HUDEP-2 (cell line): ENCODE results near the gene NUFIP2.
"Not testable (repeated sequence)": the region's sequence is repeated elsewhere in the genome, so short reads cannot be mapped to it uniquely, and the experiment has no call there.

ENCODE experiments used
- DNase-seq, 76 experiments: peaks; one replicate each; lab custom pipeline; 2025; ENCODE audit not compliant: unreplicated experiment in 76 of 76; lab: John Stamatoyannopoulos, UW

NUFIP2 gene

GRCh38 chr17:29240477-29240876 lies 53.5 kb downstream of the NUFIP2 start:
- DNase-seq = no peak

DNA sequence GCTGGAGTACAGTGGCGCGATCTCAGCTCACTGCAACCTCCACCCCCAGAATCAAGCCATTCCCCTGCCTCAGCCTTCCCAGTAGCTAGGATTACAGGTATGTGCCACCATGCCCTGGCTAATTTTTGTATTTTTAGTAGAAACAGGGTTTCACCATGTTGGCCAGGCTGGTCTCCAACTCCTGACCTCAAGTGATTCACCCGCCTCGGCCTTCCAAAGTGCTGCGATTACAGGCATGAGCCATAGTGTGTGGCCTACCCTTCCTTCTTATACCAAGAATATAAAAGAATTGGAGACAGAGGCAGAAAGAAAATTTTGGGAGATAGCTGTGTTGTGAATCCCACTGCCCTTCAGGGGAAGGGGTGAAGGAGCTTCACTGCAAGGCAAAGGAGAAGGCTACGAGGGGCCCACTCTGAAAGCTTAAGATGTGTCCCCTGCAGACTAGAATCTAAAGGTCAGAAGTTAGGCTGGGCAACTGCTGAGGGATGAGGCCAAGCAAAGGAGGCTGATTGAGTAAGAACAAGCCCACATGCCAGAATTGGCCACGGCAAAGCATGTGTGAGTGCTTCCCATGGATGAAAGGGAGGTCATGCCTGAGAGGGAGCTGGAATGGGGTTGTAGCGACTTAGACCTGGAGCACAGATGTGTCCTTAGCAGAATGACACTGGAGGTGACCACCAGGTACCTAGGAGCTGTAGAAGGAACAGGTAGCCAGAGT lies 55.7 kb downstream of the NUFIP2 start:
- DNase-seq = no peak

DNA sequence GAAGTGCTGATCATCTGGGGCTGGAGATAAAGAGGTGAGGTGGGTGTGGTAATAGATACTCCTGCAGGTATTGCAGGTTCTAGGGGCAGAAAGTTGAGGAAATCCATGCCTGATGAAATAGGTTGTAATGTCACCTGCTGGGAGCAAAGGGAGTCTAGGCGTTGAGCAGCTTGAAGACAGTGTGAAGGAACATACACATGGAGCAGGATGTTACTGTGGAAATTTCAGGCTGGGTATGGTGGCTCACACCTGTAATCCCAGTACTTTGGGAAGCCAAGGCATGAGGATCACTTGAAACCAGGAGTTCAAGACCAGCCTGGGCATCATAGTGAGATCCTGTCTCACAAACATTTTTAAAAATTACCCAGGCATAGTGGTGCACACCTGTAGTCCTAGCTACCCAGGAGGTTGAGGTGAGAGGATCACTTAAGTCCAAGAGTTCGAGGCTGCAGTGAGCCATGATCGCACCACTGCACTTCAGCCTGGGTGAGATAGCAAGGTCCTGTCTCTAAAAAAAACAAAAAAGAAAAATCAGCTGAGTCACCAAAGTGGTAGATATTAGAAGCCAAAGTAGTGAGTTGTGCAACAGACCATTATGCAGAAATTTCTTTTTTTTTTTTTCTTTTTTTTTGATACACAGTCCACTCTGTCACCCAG lies 56.3 kb downstream of the NUFIP2 start:
- DNase-seq = no peak

- no peak for DNase-seq
Measured at GRCh38 chr17:29235904-29236303, 58.0 kb downstream of the NUFIP2 start.

GRCh38 chr17:29234972-29235371 lies 59.0 kb downstream of the NUFIP2 start:
- not testable (repeated sequence) for DNase-seq

DNA sequence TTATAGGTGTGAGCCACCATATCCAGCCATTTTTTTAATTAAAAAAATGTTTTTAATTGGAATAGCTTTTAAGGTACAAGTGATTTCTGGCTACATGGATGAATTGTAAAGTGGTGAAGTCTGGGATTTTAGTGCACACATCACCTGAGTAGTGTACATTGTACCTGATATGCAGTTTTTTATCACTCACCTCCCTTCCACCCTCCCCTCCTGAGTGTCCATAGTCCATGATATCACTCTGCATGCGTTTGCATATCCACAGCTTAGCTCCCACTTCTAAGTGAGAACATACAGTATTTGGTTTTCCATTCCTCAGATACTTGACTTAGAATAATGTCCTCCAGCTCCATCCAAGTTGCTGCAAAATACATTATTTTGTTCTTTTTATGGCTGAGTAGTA lies 60.6 kb downstream of the NUFIP2 start:
- DNase-seq = no peak

GRCh38 chr17:29225396-29225795 lies 68.6 kb downstream of the NUFIP2 start:
- DNase-seq = no peak

GRCh38 chr17:29221338-29221737 lies 72.6 kb downstream of the NUFIP2 start:
- DNase-seq = not testable (repeated sequence)

DNA sequence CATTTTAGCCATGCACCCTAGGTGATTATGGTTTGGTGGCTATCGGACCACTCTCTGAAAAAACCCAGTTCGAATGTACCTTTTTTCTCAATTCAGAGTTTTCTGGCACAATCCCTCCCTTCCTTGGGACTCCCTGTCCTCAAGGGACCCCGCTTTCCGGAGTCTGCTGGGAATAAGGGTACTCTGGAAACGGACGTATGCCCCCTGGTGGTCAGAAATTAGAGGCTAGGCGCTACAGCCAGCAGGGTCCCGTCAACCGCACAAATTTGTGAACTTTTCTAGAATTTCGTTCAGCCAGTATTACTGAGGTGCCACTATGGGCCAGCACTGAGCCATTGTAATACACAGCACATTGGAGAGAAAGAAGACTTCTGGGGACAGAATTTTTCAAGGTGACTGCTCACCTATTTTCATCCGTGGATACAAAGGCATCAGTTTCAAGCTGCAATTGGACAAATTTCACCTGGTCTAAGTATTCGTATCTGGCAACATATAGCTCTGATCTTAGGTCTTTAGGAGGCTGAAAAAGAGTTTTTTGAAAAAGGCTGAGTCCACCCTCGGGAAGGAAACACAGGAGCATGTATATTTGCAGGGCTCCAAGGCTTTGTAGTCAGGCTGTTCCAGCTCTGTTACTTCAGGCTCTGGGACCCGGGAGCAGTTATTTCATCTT lies 74.4 kb downstream of the NUFIP2 start:
- DNase-seq = peak in 69 of 76 experiments; percentile 10 to 82 (median 59)

DNA sequence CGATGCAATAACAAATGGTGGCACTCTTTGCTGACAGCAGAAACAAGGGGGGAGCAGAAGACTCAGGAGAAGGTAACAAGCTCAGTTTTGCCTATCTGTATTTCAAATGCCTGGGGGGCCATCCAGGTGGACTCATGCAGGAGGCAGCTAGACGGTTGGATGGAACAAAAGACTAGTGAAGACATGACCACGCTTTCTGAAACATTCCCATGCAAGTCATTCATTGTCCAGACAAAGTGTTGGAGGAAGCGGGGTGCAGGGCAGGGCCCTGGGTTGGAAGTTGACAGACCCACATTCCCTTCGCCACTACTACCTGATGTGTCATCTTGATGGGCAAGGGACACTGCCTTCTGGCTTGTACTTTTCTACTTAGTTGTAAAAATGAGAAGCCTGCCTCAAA lies 77.1 kb downstream of the NUFIP2 start:
- DNase-seq = no peak

DNA sequence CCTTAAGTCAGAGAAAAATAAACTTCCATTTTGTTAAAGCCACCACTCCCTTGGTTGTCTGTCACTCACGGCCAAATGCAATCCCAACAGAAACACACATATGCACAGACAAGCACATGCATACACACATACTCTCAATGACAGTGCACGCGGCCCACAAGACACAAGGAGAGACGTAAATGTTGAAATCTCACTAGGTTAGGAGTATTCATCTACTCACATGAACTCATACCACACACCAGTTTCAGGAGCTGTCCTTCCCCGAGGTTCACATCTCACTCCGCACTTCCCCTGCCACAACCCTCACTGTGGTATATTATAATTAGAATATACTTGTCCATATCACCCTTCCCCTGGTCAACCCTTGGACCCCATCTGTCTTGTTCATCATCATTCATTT lies 77.8 kb downstream of the NUFIP2 start:
- no peak for DNase-seq

DNA sequence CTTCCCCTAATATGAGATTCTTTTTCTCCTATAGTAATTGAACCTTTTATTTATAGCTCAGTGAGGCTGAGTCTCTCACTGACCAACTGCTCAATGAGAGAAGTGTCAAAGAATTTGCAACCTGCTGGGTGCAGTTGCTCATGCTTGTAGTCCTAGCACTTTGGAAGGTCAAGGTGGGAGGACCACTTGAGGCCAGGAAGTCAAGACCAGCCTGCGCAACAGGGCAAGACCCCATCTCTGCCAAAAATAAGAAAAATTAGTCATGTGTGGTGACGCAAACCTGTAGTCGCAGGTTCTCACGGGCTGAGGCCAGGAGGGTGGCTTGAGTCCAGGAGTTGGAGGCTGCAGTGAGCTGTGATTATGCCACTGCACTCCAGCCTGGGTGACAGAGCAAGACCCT lies 78.2 kb downstream of the NUFIP2 start:
- DNase-seq = no peak

DNA sequence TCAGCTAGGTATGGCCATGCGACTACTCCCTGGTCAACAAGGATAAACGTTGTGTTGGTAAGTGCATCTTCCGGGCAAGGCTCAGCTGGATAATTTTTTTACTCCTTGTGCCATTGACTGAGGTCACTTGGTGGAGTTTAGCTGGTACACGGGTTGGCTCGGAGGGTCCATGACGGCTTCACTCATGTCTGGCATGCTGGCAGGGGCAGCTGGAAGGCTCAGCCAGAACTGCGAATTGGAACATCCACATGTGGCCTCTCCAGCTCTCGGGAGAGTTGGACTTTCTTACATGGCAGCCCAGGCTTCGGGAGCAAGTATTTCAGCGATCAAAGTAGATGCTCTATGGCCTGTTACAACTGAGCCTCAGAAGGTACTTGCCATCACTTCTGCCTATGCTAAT lies 78.8 kb downstream of the NUFIP2 start:
- DNase-seq = no peak

DNA sequence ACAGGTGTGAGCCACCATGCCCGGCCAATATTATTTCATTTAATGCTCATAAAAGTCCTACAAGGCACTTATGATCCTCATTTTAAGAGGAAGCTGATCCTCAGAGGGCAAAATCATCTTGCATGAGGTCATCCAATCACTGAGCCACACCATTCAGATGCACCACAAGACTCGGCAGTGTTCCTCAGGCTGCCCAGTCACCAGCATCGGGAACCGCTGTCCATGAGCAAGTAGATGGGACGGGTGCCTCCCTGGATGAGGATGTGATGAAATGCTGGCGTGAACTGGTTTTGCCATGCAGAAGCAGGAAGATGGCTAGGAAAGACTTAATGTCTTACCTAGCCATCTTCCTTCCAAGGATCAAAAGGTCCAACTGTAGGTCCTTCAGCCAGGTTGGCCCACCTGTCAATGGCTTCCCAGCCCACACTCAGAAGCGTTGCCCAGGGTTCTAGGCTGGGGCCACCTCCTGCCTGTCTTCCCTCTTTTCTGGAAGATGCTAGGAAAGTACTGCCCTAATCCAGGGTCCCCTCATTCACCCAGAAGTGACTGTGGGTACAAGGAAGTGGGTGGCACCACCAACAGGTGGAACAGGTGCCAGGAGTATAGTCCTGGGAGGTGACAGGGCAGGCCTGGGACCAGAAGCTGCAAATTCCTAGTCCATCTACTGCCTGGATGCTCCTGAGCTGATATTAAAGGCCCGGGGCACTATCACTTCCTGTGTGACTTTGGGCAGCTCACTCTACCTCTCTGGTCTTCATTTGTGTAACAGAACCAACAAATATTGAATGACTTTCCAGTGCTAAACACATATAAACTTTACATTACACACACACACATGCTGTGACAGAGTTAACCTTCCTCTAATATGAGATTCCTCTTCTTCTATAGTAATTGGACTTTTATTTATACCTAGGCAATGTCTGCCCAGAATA lies 79.5 kb downstream of the NUFIP2 start:
- DNase-seq = no peak

DNA sequence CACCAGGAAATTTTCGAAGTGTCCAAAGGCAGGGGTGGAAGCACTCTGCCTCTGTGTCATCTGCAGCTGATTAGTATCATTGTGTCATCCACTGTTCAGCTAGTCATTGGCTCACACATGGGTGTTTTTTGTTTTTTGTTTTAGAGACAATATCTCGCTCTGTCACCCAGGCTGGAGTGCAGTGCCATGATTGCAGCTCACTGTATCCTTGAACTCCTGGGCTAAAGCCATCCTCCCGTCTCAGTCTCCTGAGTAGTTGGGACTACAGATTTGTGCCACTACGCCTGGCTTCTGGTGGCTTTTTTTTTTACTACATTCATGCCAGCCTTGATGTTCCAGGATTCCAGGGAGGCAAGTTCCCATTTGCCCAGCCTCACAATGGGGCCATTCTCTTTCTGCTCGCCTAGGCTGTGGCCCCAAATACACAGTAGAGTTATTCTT lies 81.2 kb downstream of the NUFIP2 start:
- DNase-seq = no peak

DNA sequence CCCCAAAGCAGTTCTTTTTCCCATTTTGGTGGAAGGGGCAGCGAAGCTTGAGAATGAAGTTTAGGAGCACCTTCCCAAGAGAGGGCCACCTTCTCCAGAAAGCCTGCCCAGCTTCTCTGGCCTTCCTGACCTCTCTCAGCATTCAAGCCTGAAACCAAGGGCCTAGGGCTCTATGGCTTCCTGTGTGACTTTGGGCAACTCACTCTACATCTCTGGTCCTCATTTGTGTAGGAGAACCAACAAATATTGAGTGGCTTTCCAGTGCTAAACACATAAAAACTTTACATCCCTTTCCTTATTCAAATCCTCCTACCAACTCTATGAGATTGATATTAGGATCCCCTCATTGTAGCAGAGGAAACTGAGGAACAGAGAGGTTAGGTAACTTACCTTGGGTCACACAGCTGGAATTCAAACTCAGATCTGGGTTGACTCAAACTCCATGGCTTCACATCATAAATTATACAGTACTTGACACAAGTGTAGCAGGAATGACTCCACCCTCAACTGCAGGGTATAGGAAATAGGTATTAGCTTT lies 81.8 kb downstream of the NUFIP2 start:
- no peak for DNase-seq

DNA sequence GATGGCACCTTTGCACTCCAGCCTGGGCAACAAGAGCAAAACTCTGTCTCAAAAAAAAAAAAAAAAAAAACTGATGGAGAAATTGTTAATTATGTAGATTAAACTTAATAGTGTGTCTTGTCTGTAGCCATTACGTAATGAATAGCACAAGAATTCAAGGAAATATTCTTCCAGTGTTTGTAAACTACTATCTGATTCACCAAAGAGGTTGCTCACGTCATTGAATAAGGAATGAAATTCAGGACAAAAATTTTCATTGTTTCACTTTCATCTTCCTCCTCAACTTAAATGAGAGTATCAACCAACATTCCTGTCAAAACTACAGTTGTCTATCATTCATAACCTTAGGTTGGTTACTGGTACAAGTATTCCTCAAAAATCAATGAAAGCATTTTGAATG lies 83.1 kb downstream of the NUFIP2 start:
- no peak for DNase-seq

- no peak for DNase-seq
Measured at GRCh38 chr17:29209073-29209472, 84.9 kb downstream of the NUFIP2 start.

- no peak for DNase-seq
Measured at GRCh38 chr17:29207975-29208374, 86.0 kb downstream of the NUFIP2 start.
